Left ventricle myocardium superior (tissue), 1 donor: Measurements from ENCODE around the gene TEAD3. TPM values are rescaled to one million over a fixed set of nuclear protein-coding genes. Genes with fewer than 3 reads are reported as not detected.

Source experiments
- ATAC-seq: fragments of 200-7000 bp; cut with Tn5 transposase; one replicate; pipeline ENCODE4 v1.9.1; 2020; ENCODE audit warnings: mild to moderate bottlenecking, moderate library complexity
- DNase-seq: peaks from one replicate; pipeline ENCODE4 v3.0.0-alpha.2; 2020
- intact Hi-C: fragments of 100-400 bp; cut with micrococcal nuclease; formaldehyde crosslinking; loops from one replicate; pipeline ENCODE4 v1.11.0; 2022
- total RNA-seq: library from RNA; stranded (reverse); fragmentation: NEBNext Ultra II Directional; extraction: Animal tissue kit (Norgen Biotek cat#: 25700); gene quantifications from one replicate; pipeline ENCODE4 v1.2.1, GENCODE V29; 2021
- donor health status: DM: no; HTN: yes; CAD: no; lungs with severe emphysema.

The TEAD3 gene
- total RNA-seq, 1 donor from 2014 or later = 30.4 TPM

- no peak for ATAC-seq
- intact Hi-C loops = no loop called here
- no peak for DNase-seq
These were observed 13.8 kb downstream of the TEAD3 start for GRCh38 chr6:35483062-35483461.

DNA sequence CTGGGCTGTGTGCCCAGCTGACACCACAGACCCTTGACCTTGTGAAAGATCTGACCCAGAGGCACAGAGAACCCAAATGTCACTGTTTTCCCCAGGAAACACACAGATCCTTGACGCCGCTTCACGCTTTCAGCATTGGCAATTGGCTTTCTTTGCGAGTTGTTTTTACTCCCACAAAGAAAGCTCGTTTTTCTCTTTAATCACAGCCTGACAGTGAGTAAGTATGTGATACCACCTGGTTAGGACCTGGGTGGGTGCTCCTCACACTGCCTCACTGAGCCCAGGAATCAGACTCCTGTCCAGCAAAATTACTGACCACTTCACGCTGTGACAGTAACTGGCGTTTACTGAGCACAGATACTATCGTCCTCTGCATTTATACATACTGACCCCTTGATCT, 15.7 kb downstream of the TEAD3 start:
- DNase-seq (no peak), ATAC-seq (no peak)
- intact Hi-C loops = no loop called here

DNA sequence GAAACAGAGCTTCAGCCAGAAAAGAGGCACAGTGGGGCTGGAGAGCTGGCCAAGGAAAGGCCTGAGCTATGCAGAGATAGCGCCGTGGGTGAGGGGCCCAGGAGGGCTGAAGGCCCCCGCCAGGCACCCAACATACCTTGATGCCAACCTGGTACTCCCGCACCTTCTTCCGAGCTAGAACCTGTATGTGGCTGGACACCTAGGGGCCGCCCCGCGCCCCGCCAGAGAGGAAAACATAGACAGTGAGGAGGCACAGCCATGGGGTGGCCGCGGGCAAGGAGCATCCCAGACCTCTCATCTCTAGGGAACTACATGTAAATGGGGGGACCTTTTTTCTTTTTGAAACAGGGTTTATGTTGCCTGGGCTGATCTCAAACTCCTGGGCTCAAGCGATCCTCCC, 16.7 kb downstream of the TEAD3 start:
- ATAC-seq (no peak), DNase-seq (no peak)
- intact Hi-C loops = no loop called here

- DNase-seq (no peak), ATAC-seq (no peak)
- intact Hi-C loops = no loop called here
These were observed 18.6 kb downstream of the TEAD3 start for GRCh38 chr6:35478259-35478658.

GRCh38 chr6:35477551-35478179, 19.2 kb downstream of the TEAD3 start:
- intact Hi-C loops = no loop called here
- DNase-seq (no peak), ATAC-seq (no peak)

- no peak for ATAC-seq
- no peak for DNase-seq
These were observed 19.9 kb downstream of the TEAD3 start for GRCh38 chr6:35477028-35477427.

DNA sequence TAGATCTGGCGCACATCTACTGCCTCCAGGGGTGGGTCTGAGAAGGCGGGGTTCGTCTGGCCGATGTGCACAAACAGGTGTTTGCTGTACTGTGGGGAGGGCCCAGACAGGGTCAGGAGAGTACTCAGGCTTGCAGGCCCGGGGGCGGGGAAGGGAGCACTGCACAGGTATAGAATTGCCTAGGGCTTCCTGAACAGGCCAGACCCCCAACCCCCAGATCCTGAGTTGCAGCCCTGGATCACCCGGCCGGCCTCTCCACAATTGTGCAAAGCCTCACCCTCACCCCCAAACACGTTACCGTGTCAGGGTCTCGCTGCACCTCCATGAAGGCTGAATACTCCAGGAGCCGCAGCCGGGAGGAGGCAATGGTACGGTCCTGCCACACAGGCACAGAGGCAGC, 20.9 kb downstream of the TEAD3 start:
- no peak for DNase-seq
- intact Hi-C loops = no loop called here
- no peak for ATAC-seq

More at GRCh38 chr6:35477028-35477427, 19.9 kb downstream of the TEAD3 start:
- intact Hi-C loops = no loop called here

- ATAC-seq (no peak), DNase-seq (no peak)
- intact Hi-C loops = no loop called here
These were observed 21.3 kb downstream of the TEAD3 start for GRCh38 chr6:35475573-35475972.

DNA sequence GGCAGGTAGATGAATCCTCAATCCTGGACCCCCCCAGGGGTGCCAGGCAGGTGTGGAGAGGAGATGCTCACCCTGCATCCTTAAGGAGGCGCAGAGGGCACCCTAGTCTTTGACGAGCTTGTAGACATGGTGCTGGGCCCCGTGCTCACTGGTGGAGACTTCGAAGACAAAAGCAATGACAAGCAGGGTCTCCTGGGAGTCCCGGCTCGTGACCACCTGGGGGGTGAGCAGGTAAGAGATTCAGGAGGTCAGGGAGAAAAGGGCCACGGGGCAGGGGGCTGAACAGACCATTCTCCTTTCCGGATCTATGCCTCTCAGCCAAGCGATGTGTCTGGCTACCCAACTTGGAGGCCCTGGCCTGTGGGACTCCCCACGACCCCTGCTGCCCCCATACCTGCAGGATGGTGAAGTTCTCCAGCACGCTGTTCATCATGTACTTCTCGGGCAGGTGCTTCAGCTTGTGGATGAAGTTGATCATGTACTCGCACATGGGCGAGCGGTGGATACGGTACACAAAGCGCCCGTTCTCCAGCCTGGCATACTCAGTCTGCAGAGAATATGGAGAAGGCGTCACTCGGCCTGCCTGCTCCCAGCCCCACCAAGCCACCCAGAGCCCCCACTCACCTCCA, 21.8 kb downstream of the TEAD3 start:
- intact Hi-C loops = no loop called here
- ATAC-seq = no peak
- DNase-seq = no peak

DNA sequence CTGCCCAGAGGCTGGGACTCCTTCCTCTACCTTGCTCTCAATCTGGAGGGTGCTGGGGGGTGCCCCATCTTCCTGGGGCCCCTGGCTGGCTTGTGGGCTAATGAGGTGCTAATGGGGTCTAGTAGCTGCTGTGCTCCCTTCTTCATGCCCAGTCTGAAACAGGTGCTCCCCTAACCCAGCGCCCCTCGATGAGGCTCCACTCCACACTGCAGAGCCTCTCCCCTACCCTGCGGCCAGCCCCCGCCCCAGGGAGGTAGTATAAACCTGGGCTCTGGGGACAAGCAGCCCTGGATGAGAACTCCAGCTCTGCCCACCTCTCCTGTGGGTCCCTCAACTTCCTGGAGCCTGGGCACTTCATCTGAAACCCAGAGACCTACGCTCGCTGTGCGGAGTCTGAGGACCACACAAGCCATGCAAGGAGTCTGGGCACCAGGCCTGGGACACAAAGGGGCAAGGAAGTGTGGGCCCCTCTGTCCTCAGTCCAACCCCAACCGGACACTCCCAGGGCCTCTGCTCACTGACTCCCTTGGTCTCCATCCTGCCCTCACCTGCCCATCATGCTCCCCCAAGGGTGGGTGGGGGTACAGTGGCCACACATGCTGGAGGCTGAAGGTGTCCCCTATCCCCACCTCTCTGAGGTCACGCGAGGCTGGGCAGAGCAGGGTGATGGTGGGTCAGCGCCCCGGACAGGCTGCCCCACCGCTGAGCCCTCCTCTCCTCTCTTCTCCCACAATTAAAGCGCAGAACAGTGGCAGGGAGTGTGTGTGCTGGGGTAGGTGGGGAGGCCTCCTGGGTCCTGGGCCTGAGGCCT, 22.5 kb downstream of the TEAD3 start:
- ATAC-seq = peak; percentile 2
- intact Hi-C loops = no loop called here
- DNase-seq = no peak

- intact Hi-C loops = no loop called here
- ATAC-seq = no peak
- no peak for DNase-seq
These were observed 23.1 kb downstream of the TEAD3 start for GRCh38 chr6:35473850-35474130.

GRCh38 chr6:35473075-35473849, 23.6 kb downstream of the TEAD3 start:
- intact Hi-C loops = no loop called here
- DNase-seq = no peak
- no peak for ATAC-seq

- ATAC-seq = no peak
- intact Hi-C loops = no loop called here
These were observed 25.0 kb downstream of the TEAD3 start for GRCh38 chr6:35471836-35472345.

GRCh38 chr6:35470663-35471120, 26.2 kb downstream of the TEAD3 start:
- intact Hi-C loops = no loop called here
- DNase-seq (no peak), ATAC-seq (no peak)

More at GRCh38 chr6:35471836-35472345, 25.0 kb downstream of the TEAD3 start:
- DNase-seq = no peak

DNA sequence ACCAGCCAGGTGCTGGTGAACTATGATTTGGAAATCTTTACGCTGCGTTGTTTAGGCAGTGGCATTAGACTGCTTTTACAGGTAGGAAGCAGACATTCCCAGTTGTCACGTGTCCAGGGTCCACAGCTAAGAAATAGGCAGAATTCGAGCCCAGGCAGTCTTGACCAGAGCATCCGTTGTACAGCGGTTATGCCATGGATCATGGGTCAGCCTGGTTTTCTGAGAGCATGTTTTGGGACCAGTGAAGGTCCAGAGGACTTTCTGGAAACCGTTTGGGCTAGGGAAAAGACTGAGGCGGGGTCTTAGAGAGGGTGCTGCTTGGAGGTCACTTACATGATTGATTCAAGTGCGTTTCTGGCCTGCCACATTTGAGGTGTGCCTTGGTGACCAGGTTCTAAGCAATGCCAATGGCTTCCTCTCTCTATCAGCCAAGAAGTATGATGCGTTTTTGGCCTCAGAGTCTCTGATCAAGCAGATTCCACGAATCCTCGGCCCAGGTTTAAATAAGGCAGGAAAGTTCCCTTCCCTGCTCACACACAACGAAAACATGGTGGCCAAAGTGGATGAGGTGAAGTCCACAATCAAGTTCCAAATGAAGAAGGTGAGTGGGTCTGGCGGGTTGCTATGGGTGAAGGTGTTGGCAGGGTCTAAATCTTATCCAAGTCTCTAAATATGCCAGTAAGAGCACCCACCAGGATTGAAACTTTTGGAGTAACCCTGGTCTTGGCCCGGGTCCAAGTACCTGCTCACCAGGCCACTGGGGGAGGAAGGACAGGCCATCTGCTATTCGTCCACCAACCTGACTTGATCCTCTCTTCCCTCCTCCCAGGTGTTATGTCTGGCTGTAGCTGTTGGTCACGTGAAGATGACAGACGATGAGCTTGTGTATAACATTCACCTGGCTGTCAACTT, 26.9 kb downstream of the TEAD3 start:
- intact Hi-C loops = no loop called here
- ATAC-seq (no peak), DNase-seq (no peak)

- ATAC-seq = peak; percentile 33
- intact Hi-C loops = no loop called here
- no peak for DNase-seq
These were observed 27.7 kb downstream of the TEAD3 start for GRCh38 chr6:35468980-35469750.

DNA sequence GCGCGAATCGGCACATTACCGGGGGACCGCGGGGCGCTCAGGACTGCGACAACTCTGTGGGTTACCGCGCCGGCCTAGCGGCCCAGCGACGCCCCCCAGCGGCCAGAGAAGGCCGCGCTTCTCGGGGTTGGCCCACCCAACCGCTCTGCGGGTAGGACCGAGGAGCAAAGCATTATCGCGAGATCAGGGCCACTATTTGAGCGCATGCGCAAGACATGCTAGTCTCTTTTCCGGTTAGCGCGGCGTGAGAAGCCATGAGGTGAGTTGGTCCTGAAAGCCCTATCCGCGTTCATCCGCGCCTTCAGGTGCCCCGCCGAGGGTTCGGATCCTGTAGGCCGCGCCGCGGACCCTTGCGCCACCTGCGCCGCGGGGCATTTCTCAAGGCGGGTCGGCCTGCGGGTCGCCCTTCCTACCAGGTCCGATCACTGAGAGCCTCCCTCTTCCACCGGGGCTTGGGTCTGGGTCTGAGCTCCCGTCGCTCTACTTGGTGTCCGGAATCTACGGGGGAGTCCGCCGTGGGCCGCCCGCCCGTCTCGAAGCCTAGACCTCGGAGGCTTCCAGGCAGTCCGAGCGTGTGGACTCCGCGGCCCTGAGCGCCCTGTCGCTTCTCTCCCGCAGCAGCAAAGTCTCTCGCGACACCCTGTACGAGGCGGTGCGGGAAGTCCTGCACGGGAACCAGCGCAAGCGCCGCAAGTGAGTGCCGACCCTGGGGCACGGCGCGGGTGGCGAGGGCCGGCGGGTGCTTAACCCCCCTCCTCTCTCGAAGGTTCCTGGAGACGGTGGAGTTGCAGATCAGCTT, 28.5 kb downstream of the TEAD3 start, which contains the start of gene RPL10A:
RPL10A (plus strand) TSS at position 221 of the 799 bp plus-strand sequence; CDS start at position 255, 34 bp downstream.
- intact Hi-C loops = no loop called here
- ATAC-seq (peak; percentile 88), DNase-seq (peak; percentile 95)
